ENCODE data around the gene SH3PXD2A. TPM values are rescaled to one million over a fixed set of nuclear protein-coding genes. Genes with fewer than 3 reads are reported as not detected.

SH3PXD2A gene
- total RNA-seq, 1 experiment from 2014 or later: 0.82 TPM

- no peak for DNase-seq (ENCODE audit: extremely low read depth, low read depth)
These were observed 19.1 kb downstream of the SH3PXD2A start for GRCh38 chr10:103836273-103836672.

- DNase-seq (ENCODE audit: extremely low read depth, low read depth): no peak
These were observed 20.0 kb downstream of the SH3PXD2A start for GRCh38 chr10:103835096-103836050.

DNA sequence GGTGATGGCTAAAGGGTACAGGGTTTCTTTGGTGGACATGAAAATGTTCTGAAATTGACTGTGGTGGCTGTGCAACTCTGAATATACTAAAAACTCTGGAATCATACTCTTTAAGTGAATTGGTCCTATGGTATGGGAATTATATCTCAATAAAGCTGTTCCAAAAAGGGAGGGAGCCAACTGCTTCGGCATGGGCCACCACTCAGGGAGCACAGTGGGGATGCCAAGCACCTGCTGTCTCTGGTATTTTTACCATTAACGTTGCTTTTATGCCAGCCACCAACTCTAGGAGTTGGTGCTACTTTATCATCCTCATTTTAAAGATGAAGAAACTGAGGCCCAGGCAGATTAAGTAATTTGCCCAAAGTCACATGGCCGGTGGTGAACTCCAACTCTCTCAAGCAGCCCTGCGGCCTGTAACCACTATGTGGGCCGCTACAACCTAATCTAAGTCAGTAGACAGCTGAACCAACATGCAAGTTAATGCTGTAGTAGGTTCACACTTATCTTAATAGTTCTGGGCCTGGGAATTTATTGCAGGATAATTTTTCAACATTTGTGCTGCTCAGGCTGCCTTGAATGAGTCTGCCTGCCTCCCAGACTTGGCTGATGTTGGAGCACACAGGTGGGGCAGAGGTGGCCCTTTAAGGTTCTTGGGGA lies 20.8 kb downstream of the SH3PXD2A start:
- no peak for DNase-seq (ENCODE audit: extremely low read depth, low read depth)

DNA sequence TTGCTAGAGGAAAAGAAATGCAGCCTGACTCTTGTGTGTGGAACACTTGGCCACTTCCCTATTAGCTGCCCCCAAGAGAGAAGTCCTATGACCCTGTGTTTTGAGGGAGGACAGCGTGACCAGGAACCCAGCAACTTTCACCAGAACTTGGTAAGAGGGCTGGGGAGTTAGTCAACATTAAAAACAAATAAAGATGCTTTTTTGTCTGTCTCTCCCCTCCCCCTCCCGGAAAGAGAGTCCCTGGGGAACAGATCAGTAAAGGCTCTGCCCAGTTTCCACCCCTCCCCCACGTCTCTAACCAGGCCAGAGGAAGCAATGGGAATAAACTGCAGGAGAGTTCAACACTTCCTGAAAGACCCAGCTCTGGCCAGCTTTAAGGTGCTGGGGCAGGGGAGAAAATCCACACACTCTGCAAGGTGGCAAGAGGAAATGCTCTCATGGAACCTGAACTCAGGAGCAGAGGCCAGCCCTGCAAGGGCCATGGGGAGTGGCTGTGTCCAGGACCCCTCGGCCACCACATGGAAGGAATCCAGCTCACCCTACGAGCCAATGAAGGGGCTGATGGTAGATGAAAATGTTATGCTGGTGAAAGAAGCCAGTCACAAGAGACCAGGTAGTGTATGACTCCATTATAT lies 21.5 kb downstream of the SH3PXD2A start:
- DNase-seq (ENCODE audit: extremely low read depth, low read depth): no peak

GRCh38 chr10:103832806-103833205 lies 22.6 kb downstream of the SH3PXD2A start:
- no peak for DNase-seq (ENCODE audit: extremely low read depth, low read depth)

DNA sequence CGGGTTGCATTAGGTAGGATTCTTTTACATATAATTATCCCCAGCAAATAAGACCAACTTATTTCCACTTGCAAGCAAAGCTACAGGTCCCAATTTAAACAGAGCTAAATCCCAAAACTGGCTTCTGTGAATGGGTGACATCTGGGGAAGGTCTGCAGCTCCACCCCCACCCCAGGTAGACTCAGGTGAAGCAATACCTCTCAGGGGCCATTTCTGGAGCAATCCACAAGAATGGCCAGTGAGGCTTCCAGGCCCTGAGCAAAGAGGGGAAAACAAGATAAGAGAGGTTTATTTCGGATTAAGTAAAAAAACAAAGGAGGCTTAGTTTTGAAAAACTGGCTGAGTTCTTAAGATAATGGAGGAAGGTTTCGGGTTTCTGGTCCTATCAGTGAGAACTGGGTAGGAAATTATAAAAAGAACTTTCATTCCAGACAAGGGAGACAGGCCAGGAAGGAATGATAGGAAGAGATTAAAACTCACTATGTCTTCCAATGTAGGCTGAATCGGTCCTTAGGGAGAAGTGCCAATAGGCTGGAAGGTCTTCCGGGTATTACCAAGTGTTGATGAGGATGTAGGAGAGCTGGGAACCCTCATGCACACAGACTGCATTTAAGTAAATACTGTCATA lies 25.4 kb downstream of the SH3PXD2A start:
- no peak for DNase-seq (ENCODE audit: extremely low read depth, low read depth)

DNA sequence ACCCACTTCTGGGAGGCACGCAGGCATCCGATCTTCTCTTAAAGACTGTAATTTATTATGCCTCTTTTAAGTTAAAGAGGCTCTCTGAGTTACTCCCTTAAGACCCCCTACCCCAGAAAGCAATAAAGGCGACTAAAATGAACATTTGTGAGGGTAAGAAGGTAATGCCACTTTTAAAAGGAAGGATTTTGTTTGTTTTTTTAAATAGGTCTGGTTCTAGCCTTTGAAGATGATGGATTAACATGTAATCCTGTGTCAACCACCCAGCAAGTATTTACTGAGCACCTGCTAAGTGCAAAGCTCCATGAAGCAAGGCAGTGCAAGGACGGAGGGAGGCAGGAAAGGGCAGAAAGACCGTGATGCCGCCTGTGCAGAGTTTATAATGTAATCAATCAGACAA lies 26.1 kb downstream of the SH3PXD2A start:
- DNase-seq (ENCODE audit: extremely low read depth, low read depth): no peak

GRCh38 chr10:103828587-103829197 lies 26.7 kb downstream of the SH3PXD2A start:
- no peak for DNase-seq (ENCODE audit: extremely low read depth, low read depth)

GRCh38 chr10:103828107-103828506 lies 27.3 kb downstream of the SH3PXD2A start:
- DNase-seq (ENCODE audit: extremely low read depth, low read depth): no peak

DNA sequence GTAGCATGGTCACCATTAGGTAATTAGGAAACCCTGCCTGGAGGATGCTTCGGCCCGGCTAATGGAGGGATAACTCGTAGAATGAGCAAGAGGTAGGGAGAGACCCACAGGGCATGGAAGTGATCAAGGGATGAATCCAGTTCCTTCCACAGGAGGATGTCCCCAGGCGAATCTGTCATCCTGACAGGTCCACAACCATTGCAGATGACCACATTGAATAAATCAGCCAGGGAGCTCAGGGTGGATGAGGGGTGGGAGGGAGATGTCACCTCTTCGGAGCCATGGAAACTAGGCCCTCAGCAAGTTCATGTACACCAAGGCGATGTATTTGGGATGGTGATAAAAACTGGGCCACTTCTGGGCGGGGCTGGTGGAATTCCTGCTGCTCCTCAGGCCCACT lies 28.5 kb downstream of the SH3PXD2A start:
- no peak for DNase-seq (ENCODE audit: extremely low read depth, low read depth)

DNA sequence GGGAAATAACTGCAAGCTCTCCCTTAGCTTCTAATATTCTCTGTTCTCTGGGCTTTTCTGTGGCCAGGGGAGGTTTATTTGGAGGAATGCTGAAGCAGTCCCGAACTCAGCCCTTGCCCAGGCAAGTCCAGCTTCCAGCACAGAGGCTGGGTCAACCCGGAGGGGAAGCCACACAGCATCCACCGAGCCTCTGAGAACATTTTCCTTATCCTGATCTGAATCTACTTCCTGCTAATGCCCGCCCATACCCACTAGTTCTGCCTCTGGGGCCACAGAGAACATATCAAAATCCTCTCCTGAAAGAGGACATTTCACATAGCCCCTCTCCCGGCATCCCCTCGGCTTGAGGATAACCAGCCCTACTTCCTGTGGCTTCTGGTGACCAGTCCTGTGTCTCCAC lies 31.1 kb downstream of the SH3PXD2A start:
- no peak for DNase-seq (ENCODE audit: extremely low read depth, low read depth)

DNA sequence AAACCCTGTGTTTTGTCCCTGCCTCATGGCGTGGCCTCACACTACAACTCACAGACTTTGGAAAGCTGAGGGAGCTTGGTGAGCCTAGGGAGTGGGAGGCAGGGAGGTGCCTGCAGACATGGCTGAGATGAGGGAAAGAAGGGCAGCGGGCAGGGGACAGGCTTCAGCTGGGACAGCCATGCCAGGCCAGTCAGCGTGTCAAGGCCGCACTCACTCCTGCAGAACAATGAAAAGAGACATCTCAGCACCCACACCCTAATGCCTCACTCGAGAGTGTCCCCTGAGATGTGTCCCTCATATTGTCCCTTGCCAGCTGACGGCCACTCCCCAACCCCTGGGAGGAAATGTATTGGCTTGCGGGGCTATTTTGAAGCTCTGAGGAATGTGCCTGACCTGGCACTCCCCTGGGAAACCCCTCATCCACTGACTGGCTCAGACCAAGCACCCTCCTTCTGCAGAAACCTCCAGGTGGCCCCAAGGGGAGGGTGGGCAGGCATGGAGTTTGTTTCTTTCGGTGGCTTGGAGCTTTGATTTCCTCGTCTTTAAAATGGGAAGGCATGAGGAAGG lies 31.6 kb downstream of the SH3PXD2A start:
- no peak for DNase-seq (ENCODE audit: extremely low read depth, low read depth)

GRCh38 chr10:103822800-103823199 lies 32.6 kb downstream of the SH3PXD2A start:
- no peak for DNase-seq (ENCODE audit: extremely low read depth, low read depth)

DNA sequence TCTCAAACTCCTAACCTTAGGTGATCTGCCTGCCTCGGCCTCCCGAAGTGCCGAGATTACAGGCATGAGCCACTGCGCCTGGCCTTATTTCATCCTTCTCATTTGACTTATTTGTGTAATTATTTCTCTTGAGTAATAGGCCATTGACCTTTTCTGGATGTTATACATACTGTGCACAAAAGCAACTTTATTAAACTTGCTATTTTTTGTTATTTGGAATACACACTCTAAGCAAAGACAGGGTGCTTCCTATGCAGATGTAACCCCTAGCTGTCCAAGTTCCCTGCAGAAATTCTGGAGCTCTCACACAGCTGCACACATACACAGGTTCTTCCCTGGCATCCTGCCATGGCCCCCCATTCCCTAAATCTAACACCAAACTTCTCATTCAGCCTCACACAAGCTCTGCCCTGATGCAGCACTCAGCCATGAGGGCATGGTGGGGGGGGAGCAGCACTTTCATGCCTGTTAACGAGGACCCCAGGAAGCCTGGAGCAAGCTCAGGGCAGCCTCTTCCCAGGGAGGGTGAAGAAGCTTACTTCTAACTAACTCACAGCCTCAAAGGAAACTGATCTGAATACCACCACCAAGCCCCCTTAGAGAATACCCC lies 33.2 kb downstream of the SH3PXD2A start:
- no peak for DNase-seq (ENCODE audit: extremely low read depth, low read depth)

GRCh38 chr10:103820101-103821062 lies 35.0 kb downstream of the SH3PXD2A start:
- no peak for DNase-seq (ENCODE audit: extremely low read depth, low read depth)

- DNase-seq (ENCODE audit: extremely low read depth, low read depth): no peak
These were observed 35.9 kb downstream of the SH3PXD2A start for GRCh38 chr10:103819493-103819892.

DNA sequence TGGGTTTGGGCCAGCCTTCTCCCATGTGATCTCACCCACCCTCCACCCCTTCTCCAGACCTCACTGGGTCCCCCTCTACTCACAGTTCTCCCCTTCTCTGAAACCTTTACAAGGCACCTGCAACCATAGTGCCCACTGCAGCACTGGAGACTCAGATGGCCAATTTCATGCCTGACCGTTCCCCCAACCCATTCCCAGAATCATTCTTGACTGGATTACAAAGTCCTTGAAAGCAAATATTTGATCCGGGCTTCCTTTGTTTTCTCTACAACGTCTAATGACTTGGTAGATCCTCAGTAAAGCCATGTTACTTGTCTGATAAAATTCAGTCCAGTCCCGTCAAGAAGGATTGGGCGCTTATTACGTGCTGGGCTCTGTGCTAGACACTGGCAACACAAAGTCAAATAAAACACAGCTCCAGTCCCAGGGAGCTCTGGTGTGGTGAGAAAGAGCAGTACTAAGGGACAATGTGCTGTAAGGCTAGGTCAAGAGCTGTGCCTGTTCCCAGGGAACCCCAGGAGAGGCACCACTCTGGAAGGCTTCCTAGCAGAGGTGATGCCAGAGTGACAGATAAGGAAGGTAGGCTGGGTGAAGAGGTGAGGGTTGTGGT lies 36.5 kb downstream of the SH3PXD2A start:
- DNase-seq (ENCODE audit: extremely low read depth, low read depth): no peak

- DNase-seq (ENCODE audit: extremely low read depth, low read depth): no peak
These were observed 37.3 kb downstream of the SH3PXD2A start for GRCh38 chr10:103818105-103818504.

All from NCI-H460 (cell line).